Embryonic facial prominence (tissue), 1 donor: Measurements from ENCODE around the gene ZNG1F.
"Not testable (repeated sequence)": the region's sequence is repeated elsewhere in the genome, so short reads cannot be mapped to it uniquely, and the experiment has no call there.

Source experiments
- DNase-seq: peaks from one replicate; pipeline ENCODE4 v3.0.0-alpha.2; 2016; ENCODE audit errors: extremely low spot score

The ZNG1F gene

DNA sequence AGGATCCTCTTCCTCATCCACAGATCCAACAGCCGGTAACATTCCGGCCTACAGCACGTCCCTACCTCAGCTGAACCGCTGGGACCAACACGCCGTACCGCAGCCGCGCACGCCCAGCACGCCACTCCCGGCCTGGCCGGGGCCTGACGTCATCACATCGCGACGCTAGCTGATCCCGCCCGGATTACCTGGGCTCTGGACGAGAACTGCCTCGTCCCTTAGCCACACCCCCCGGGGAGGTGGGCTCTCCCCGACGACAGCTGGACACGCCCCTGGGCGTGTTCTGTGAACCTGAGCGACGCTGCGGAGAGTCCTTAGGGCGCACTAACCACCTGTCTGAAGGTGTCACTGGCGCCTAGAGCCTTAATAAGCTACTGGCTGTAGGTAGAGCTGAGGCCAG lies at the start of gene ZNG1F:
Gene ZNG1F, minus strand, starts transcription at position 101 of the 400 bp plus-strand sequence. Its CDS starts 59 bp downstream, at position 42.
- not testable (repeated sequence) for DNase-seq

DNA sequence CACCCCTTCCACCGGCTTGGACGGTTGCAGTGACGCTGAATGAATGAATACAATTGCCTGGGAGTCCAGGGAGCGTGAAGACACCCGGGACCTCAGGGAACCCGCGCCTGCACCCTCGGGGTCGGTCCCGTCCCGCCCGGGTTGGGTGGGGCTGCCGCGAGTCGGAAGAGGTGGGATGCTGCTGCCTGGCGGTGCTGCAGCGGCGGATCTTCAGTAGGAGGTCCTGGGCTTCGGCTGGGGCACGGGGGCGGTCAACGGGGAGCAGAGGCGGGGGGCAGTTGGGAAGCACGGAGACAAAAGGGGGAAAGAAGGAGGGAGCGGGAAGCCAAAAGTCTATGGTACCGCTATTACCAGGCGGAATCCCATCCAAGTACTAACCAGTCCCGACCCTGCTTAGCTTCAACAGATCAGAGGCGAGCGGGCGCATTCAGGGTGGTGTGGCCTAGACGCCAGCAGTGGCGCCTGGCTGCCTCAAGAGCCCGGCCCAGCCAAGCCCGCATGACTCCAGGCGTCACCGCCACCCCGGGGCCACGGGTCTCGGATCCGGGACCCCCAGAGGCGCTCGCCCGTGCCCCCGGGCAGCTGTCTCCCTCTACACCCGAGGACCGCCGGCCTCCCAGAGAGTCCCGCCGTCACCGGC lies 48.1 kb upstream of the ZNG1F start:
- DNase-seq = not testable (repeated sequence)

DNA sequence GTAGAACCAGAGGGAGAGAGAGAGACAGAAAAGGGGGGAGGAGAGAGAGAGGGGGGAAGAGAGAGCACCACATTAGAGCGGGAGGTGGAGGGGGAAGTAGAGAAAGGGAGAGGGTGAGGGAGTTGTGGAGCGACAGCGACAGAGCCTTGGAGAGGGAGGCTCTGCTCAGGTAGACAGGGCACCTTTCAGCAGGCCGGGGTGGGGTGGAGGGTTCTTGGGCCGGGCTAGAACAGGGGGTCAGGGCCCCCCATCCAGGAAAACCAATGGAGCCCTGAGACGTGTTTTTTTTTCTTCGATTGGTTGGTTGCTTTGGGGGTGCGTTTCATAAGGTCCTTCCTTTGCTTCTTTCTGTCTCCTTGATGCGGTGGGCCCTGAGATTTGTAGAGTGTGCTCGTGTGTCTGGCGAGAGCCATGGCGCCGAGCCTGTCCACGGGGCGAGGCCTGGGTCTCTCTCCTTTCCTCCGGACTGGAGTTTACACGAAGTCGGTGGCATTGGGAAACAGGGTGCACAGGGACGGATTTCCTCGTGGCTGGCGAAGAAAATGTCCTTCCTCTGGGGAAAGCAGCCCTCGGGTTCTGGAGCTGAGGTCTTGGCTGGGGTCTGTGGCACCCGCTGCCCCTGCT lies 47.5 kb upstream of the ZNG1F start:
- DNase-seq = not testable (repeated sequence)

DNA sequence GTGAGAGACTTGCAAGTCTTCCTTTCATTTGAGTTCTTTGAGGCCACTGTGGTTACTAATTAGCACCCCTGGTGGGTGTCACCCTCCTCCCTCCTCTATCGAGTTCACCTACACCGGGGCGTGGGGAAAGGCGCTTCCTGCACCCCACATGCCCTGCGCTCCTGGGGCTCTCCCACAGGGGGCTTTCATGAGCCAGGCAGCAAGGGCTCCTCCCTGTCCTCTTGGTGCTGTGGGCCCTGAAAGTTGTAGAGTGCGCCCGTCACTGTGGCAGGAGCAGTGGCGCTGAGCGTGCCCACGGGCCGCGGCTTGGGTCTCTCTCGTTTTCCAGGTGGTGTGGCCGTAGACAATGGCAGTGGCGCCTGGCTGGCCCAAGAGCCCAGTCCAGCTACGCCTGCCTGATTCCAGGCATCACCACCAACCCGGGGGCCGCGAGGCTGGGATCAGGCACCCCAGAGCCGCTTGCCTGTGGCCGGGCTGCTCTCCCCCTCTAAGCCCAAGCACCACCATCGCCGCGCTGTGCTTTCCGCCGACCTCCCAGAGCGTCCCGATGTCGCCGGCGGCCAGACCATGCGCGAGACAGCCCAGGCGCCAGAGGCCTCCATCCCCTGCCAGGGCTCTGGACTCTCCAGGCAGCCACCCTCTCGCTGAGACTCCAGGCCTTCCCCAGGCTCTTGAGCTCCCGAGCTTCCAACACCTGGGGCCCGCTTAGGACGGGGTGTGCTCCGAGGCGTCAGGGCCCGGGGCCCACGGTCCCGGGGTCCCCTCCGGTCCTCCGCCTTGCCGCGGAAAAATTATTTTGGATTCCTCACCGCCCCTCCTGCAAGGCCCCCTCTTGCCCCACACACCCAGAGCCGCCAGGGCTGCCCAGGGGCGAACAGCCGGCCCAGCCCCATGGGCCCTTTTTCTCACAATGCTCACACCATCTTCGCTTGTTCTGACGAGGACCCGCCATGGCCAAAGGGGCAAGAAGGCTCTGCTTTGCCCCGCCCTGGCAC lies 46.0 kb upstream of the ZNG1F start:
- not testable (repeated sequence) for DNase-seq

DNA sequence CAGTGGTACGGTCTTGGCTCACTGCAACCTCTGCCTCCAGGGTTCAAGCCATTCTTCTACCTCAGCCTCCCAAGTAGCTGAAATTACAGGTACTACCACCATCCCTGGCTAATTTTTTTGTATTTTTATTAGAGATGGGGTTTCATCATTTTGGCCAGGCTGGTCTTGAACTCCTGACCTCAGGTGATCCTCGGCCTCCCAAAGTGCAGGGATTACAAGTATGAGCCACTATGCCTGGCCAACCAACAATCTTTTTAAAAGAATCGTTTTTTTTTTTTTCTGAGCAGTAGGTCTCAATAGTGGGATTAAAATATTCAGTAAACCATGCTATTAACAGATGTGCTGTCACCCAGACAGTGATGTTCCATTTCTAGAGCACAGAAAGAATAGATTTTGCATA lies 45.1 kb upstream of the ZNG1F start:
- not testable (repeated sequence) for DNase-seq

DNA sequence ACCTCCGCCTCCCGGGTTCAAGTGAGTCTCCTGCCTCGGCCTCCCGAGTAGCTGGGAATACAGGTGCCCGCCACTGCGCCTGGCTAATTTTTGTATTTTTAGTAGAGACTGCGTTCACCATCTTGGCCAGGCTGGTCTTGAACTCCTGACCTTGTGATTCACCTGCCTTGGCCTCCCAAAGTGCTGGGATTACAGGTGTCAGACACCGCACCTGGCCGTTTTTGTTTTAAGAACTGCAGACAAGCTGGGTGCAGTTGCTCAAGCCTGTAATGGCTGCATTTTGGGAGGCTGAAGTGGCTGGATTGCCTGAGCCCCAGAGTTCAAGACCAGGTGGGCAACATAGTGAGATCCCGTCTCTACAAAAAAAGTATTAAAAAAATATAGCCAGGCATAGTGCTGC lies 43.2 kb upstream of the ZNG1F start:
- DNase-seq = not testable (repeated sequence)

DNA sequence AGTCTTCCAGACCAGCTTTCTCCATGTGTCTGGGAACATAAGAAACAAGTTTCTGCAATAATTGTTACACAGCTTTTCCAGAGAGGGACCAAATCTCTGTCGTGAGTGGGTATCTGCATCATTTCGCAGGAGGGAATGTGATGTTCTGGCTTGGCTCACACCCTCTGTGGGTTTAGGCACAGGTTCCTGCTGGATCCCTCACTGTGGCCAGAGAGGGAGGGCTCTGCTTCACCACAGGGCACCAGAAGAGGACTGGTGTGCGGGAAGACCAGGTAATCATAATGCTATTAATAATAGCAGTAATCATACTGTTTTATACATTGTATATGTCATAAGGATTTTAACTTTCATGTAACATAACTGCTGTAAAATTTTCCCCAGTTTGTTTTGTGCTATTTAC lies 41.3 kb upstream of the ZNG1F start:
- DNase-seq = not testable (repeated sequence)

DNA sequence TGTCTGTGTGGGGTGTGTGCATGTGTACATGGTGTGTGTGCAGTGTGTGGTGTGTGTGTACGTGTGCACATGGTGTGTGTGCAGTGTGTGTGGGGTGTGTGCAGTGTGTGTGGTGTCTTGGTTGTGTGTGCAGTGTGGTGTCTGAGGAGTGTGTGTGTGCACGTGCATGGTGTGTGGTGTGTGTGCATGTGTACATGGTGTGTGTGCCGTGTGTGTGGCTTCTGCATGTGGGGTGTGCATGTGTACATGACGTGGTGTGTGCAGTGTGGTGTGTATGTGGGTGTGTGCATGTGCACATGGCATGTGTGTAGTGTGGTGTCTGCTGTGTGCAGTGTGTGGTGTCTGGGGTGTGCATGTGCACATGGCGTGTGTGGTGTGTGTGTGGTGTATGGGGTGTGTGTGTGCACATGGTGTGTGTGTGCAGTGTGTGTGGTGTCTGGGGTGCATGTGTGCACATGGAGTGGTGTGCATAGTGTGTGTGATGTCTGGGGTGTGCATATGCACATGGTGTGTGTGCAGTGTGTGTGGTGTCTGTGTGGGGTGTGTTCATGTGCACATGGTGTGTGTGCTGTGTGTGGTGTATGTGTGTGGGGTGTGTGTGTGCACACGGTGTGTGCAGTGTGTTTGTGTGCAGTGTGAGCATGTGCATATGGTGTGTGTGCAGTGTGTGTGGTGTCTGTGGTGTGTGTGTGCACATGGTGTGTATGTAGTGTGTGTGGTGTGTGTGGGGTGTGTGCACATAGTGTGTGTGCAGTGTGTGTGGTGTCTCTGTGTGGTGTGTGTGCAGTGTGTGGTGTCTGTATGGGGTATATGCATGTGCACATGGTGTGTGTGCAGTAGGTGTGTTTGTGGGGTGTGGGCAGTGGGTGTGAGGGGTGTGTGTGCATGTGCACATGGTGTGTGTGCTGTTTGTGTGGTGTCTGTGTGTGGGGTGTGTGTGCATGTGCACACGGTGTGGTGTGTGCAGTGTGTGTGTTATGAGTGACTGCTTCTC lies 40.6 kb upstream of the ZNG1F start:
- DNase-seq = peak; percentile 5

DNA sequence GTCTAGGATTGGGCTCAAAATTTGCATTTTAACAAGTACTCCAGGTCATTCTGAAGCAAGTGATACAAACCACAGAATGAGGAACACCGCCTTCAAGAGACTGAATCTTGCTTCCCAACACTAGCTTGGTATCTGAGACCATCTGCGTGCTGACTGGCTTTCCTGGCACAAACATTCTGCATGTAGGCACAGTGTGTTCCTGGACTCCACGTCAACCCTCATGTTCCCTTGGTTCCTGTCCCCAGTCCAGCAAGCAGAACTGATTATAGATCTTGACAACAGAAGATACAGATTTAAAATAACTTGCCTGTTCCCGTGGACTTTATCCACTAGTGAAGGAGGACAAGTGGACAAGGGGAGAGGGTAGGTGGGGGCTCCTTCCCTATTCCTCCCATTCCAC lies 30.7 kb upstream of the ZNG1F start:
- DNase-seq = not testable (repeated sequence)

DNA sequence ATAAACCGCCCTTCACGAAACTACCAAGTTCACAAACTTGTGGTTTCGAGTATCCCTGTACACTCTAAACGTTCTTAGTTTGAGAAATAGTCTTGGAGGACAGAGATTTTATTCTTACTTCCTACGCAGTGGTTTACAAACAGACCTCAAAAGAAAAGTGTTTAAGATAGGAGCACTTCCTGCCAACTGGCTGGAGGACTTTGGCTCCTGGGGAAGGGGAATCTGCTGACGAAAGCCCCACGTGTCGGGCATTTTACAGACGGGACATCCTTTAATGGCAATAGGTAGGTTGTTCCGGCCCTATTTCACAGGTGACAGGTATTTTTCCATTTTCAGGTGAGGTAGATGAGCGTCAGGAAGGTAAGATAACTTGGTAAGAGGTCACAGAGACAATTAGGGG lies 678 bp downstream of the ZNG1F start:
- DNase-seq = not testable (repeated sequence)

DNA sequence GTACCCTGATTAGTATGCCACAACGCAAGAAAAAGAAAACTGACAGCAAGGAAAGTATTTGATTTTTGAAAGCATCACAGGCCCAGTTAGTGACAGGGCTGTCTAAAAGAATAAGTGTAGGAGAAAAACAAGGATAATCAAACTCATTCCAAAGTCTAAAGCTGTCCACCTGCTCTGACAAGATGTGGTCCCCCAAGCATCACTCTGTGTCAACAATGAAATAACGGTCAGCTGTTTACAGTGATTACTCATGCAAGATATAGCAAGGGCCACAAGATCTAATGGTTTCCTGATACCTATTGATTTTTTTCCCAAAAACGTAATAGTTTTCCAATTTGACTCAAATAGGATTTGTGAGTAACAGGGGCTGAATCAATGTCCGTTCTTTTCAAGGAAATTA lies 14.1 kb downstream of the ZNG1F start:
- not testable (repeated sequence) for DNase-seq

DNA sequence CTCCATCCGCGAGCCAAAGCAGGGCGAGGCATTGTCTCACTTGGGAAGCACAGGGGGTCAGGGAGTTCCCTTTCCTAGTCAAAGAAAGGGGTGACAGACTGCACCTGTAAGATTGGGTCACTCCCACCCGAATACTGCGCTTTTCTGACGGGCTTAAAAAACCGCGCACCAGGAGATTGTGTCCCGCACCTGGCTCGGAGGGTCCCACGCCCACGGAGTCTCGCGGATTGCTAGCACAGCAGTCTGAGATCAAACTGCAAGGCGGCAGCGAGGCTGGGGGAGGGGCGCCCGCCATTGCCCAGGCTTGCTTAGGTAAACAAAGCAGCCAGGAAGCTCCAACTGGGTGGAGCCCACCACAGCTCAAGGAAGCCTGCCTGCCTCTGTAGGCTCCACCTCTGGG lies 39.0 kb downstream of the ZNG1F start:
- DNase-seq = not testable (repeated sequence)

DNA sequence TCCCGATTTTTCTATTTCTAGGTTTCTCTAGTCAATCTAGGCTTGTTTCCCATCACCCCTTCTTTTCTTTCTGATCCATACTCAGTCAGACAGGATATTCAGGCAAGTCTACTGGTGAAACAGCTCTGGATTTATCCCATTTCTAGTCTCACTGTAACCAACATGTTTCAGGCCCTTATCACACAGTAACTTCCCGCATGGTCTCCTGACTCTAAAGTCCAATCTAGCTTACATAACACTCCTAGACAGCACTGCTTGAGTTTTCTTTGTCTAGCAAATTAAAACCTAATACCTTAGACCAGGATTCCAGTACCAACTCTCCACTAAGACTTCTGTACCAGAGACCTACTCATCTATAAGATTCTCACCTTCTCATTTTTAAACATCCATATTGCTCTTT lies 47.2 kb downstream of the ZNG1F start:
- DNase-seq = not testable (repeated sequence)

DNA sequence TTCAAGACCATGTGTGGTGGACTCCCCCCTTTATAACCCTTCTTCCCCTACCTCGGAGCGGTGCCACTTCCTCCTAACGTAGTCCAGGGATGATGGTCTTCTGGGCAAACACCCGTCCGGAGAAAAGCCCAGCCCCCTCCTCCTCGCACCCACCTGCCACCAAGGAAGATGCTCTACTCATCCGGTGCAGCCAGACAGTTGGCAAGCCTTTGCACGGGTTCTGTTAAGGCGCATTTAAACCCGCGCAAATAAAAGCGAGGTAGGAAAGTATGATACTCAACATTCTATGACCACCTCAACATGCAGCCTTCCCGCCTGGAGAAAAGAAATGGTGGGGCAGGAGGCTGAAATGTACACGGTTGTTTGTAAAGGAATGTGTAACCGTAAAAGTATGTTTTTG lies 60.5 kb downstream of the ZNG1F start, which contains the start of gene FOXD4L6:
Gene FOXD4L6, minus strand, starts transcription at position 101 of the 400 bp plus-strand sequence. CDS start 298 bp downstream, outside the sequence.
- not testable (repeated sequence) for DNase-seq

DNA sequence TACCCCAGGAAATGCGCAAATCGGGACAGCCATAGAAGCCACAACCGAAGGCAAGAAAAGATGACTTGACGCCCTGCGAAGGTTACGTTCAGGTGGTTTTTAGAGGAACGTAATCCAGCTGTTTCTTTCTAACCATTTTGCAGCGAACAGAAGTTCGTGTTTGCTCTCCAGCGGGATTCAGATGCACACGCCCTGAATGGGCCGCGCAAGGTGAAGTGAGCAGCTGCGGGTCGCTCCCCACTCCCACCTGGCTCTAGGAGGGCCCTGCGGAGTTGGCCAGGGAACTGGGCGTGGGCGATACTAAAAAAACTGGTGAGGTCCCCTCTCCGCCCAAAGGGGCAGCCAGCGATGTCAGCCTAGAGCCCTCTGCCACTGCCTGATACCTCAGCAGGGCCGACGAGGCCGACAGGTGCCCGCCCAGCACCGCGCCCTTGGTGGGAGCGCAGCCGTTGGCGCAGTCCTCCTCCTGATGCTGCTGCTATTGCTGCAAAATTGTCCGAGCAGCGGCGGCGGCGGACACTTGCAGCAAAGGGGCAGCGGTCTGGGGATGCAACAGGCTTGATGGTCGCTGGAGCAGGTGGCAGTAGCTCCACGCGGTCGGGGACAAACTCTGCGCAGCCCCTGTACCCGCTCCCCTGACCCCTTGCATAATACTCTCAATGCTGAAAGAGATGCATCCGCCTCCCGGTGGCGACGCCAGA lies 62.2 kb downstream of the ZNG1F start:
- not testable (repeated sequence) for DNase-seq

DNA sequence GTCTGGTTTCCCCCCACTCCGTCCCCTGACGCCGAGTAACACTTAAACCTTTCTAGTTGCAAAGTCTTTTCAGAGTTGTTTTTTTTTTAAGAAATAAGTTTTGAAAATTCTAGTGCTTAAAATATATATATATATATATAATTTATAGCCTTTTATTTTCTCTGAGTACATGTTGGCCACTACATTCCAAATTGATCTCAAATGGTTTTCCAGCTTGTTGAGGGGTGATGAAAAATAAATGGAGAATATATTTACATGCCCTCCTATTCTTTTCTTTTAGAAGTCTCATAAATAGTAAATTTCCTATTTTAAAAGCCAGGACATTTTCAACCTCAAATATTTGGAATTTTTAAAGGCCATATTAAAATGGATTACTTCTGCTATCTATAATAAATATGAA lies 63.2 kb downstream of the ZNG1F start:
- DNase-seq = not testable (repeated sequence)

DNA sequence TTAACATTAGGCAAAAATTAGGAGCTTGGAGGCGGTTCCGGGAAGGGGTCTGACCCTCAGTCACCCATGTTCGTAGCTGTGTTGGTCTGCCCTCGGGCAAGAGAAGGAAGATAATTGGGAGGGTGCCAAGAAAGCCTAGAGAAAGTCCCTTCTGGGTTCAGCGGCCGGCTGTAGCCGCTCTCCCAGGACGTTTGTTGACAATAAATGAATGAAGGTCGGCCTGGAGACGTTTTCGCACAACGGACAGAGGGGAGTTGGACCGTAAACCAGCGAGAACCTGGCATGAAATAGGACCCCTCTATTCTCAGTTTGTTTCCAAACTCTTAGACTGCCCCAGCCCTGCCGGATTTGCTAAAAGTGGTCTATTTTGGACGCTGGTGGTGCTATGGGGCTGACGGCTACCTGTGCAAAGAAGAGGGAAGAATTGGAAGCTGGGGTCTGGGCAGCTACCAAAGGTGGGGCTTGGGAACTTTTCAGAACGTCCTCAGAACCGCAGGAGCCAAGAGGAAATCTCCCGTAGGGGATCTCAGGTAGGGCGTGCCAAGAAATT lies 63.9 kb downstream of the ZNG1F start:
- DNase-seq = not testable (repeated sequence)

DNA sequence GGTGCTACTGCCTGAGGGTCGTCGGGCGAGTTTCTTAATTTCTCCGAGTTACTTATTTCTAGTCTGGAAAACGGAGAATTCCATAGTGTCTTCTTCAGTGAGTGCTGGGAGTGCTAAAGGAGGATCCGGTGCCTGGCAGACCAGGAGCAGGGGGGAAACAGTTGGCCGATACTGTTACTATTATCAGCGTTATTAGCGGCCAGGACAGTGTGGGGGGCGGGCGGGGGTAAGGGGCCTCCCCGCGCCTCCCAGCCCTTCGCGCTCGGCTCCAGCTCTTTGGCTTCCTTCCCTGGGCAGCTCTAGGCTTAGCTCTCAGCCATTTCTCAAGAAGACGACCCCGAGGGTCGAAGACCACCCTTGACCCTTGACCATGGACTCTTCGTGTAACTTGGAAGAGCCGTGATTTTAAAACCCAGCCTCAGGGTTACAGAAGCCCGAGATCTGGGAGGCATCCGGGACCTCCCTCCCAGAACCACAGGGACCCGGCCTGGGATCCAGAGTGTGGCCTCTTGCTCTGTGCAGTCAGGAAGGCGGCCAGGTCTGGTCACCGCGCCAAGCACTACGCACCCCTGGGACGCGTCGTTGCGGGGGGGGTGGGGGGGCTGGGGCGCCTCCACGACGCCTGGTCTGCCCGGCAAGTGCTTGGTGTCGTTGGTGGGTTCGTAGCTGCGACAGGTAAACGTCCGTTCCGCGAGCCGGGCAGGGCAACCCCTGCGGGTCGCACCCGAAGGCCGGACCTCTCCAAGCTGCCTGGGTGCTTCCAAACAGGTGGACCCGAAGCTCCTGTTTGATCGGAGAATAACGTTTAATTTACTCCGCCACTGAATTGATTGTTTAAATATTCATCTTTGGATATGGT lies 64.6 kb downstream of the ZNG1F start:
- not testable (repeated sequence) for DNase-seq

DNA sequence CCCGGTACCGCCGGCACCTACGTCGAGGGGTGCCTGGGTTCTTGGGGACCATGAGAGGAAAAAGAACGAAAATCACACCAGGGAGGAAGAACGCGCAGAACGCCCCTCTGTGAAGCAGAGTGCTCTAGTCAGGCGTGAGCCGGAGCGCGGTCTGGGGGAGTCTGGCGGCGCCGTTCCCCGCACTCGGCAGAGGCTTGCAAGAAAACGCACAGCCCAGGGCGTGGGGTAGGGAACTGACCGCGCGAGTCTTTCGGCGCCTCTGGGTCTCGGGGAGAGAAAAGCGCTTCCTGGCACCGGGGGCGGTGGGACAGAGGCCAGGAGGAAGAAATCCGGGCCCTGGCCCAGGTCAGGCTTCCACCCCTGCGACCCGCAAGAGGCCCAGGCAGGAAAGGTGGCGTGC lies 65.3 kb downstream of the ZNG1F start:
- not testable (repeated sequence) for DNase-seq
